AG04450 (cell line): Measurements from ENCODE around the gene CRYBA2. TPM values are rescaled to one million over a fixed set of nuclear protein-coding genes. Genes with fewer than 3 reads are reported as not detected.

ENCODE experiments used
- CTCF ChIA-PET: fragments of 300-600, 350-600 bp; formaldehyde crosslinking; extraction: SDS; loops from one replicate; lab custom pipeline; 2022; ENCODE audit warnings: antibody characterized with exemption, inconsistent platforms; lab: Charles Lee
- POLR2A ChIA-PET: fragments of 350-600 bp; formaldehyde crosslinking; extraction: SDS; loops from one replicate; lab custom pipeline; 2021; ENCODE audit warnings: antibody characterized with exemption, inconsistent platforms; lab: Yijun Ruan, JAX
- DNase-seq: peaks from one replicate; pipeline ENCODE4 v3.0.0-alpha.2; 2011; ENCODE audit warnings: low read depth, low spot score
- H3K27ac ChIP-seq: one replicate; pipeline ENCODE4 v1.5.1; 2012; ENCODE audit warnings: low read depth, low read length, control low read depth
- H3K27me3 ChIP-seq: one replicate; pipeline ENCODE4 v1.6.0; 2012; ENCODE audit warnings: low read length; ENCODE audit not compliant: control insufficient read depth, insufficient read depth
- H3K4me3 ChIP-seq: 2 replicates; pipeline ENCODE4 v1.5.1; 2011; ENCODE audit warnings: mild to moderate bottlenecking, low read depth, low read length, control low read depth
- H3K9me3 ChIP-seq: 2 replicates; pipeline ENCODE4 v1.5.1; 2012; ENCODE audit warnings: low read length; ENCODE audit not compliant: control insufficient read depth, insufficient read depth
- CTCF ChIP-seq: IDR thresholded peaks from 2 replicates; pipeline ENCODE4 v1.5.1; 2011; ENCODE audit warnings: low read depth, low read length, control low read depth, inconsistent platforms
- polyA plus RNA-seq: library from polyadenylated mRNA; depleted of rRNA; stranded (reverse); fragments of >200 nt; gene quantifications from 2 replicates; pipeline ENCODE4 v1.2.3, GENCODE V29; 2011

CRYBA2 gene
- polyA plus RNA-seq, 1 experiment: 0.19 TPM

GRCh38 chr2:218986148-218986761, 7.0 kb downstream of the CRYBA2 start:
- ChIA-PET CTCF (no interaction called here), POLR2A (no interaction called here)
- Histone ChIP-seq H3K4me3 (no peak overlapping the region), H3K27me3 (peaks cover 87% of the 10 kb centered on the region), H3K27ac (no peak overlapping the region), H3K9me3 (peaks cover 5% of the 10 kb centered on the region; the same call in 1 of the 2 replicates)
- no peak for TF ChIP-seq CTCF
- DNase-seq: no peak

- H3K27ac ChIP-seq: no peak overlapping the region
- no peak overlapping the region for H3K4me3 ChIP-seq
- H3K9me3 ChIP-seq: peaks cover 5% of the 10 kb centered on the region; the same call in 1 of the 2 replicates
- TF ChIP-seq CTCF: no peak
- no peak for DNase-seq
- CTCF ChIA-PET: no interaction called here
- H3K27me3 ChIP-seq: peaks cover 86% of the 10 kb centered on the region
- POLR2A ChIA-PET: no interaction called here
Observed at GRCh38 chr2:218985325-218986091, 7.7 kb downstream of the CRYBA2 start.

- no peak for DNase-seq
Observed at GRCh38 chr2:218985021-218985324, 8.2 kb downstream of the CRYBA2 start, which contains the start of gene FEV. Gene FEV (minus strand): TSS chr2:218985184. CDS start chr2:218985075, 109 bp downstream.

GRCh38 chr2:218984239-218985020, 8.8 kb downstream of the CRYBA2 start:
- no peak for DNase-seq
- no peak for TF ChIP-seq CTCF
- CTCF ChIA-PET: interaction anchor here (0.9 to 1.0 kb wide), 2 partner anchors 10 to 11 kb away, joined by 3 read pairs; no protein-coding TSS in a partner anchor
- Histone ChIP-seq H3K27ac (no peak overlapping the region), H3K27me3 (peaks cover 79% of the 10 kb centered on the region), H3K9me3 (peaks cover 5% of the 10 kb centered on the region; the same call in 1 of the 2 replicates), H3K4me3 (no peak overlapping the region)
- POLR2A ChIA-PET: no interaction called here

More at GRCh38 chr2:218985021-218985324, 8.2 kb downstream of the CRYBA2 start, which contains the start of gene FEV:
- ChIA-PET POLR2A (no interaction called here), CTCF (interaction anchor here (1.0 kb wide), 1 partner anchor 10 kb away, joined by 3 read pairs; no protein-coding TSS in a partner anchor)
- Histone ChIP-seq H3K4me3 (no peak within 1 kb of the TSS), H3K27ac (no peak within 1 kb of the TSS), H3K27me3 (peaks cover 81% of the 10 kb centered on the region), H3K9me3 (peaks cover 5% of the 10 kb centered on the region; the same call in 1 of the 2 replicates)
- TF ChIP-seq CTCF: no peak
